ENCODE data around the gene OR13H1.
"Not testable (repeated sequence)": the region's sequence is repeated elsewhere in the genome, so short reads cannot be mapped to it uniquely, and the experiment has no call there.

OR13H1 gene

GRCh38 chrX:131543774-131544173 is at the start of gene OR13H1:
OR13H1 (plus strand) TSS chrX:131544074; CDS start chrX:131544074, 0 bp downstream.
- DNase-seq, result no peak

DNA sequence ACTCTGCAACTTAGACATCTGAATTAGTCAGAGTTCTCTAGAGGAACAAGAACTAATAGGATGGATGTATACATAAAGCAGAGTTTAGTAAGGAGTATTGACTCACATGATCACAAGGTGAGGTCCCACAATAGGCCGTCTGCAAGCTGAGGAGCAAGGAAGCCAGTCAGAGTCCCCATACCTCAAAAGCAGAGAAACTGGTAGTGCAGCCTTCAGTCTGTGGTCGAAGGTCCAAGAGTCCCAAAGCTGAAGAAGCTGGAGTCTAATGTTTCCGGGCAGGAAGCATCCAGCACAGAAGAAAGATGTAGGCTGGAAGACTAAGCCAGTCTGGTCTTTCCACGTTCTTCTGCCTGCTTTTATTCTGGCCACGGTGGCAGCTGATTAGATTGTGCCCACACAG is 42.3 kb upstream of the OR13H1 start:
- DNase-seq, result not testable (repeated sequence)

DNA sequence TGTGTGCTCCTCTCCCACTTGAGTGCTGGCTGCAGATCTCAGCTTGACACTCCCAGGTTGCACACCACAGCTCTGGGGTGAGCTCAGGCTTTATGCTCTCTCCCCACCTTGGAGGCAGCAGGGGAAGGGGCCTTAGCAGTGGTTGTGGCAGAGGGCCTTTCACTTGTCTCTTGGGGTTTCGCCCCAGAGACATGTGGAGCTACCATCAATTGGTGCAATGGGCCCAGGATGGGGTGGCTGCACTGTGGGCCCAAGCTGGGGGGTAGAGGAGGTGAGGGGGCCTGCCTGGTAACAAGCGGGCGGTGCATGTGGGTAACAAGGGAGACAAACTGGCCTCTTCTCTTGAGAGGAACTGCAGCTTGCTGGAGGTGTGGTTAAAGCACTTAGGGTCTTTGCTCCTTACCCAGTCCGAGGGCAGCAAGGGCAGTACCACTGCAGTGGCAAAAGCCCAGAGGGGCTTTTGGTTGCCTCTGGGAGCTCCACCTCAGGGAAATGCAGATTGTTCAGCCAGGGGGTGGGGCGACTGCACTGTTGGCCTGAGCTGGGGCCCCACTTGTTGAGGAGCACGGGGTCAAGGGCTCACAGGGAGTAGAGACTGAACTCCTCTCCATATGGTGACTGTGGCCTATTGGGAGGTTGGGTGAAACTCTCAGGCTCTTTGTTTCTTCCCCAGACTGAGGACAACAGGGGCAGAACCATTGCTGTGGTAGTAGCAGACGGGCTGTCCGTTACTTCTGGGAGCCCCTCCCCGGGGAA is 30.5 kb upstream of the OR13H1 start:
- DNase-seq, result no peak

DNA sequence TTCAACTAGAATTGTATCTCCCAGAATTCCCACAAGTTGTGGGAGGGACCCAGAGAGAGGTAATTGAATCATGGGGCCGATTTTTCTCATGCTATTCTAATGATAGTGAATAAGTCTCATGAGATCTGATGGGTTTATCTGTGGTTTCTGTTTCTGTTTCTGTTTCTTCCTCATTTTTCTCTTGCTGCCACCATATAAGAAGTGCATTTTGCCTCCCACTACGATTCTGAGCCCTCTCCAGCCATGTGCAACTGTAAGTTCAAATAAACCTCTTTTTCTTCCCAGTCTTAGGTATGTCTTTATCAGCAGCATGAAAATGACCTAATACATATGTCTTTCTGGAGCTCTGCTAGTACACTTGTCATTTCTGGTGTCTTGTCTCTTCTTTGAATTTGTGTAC is 22.1 kb upstream of the OR13H1 start:
- DNase-seq, result no peak

GRCh38 chrX:131544218-131544617 is 344 bp downstream of the OR13H1 start:
- no peak for DNase-seq

- DNase-seq, result no peak
Observed at GRCh38 chrX:131549011-131549410, 5.1 kb downstream of the OR13H1 start.

DNA sequence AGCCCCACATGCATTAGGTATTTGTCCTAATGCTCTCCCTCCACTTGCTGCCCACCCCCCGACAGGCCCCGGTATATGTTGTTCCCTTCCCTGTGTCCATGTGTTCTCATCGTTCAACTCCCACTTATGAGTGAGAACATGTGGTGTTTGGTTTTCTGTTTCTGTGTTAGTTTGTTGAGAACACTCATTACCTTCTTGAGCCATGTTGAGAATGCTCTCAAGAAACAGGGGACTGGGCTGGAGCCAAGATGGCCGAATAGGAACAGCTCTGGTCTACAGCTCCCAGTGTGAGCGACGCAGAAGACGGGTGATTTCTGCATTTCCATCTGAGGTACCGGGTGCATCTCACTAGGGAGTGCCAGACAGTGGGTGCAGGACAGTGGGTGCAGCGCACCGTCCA is 8.6 kb downstream of the OR13H1 start:
- not testable (repeated sequence) for DNase-seq

GRCh38 chrX:131558562-131558961 is 14.7 kb downstream of the OR13H1 start:
- DNase-seq, result no peak

GRCh38 chrX:131564553-131565229 is 20.8 kb downstream of the OR13H1 start:
- no peak for DNase-seq

DNA sequence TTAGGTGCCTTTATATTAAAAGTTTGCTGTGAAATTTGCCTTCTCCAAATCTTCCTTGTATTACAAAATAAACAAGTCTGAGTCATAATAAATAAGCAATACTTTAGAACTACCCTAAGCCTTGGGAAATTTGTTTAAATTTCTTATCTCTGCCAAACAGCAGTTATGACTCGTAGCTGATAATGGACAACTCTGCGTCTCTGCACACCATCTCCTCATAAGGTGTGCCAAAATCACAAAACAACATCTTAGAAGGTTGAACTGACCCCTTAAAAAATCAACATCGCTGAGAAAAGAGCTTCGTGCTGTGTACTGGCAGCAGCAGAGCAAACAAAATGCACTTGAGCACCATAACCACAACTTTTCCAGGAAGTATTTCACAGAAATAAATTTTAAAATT is 22.0 kb downstream of the OR13H1 start:
- DNase-seq, result no peak

DNA sequence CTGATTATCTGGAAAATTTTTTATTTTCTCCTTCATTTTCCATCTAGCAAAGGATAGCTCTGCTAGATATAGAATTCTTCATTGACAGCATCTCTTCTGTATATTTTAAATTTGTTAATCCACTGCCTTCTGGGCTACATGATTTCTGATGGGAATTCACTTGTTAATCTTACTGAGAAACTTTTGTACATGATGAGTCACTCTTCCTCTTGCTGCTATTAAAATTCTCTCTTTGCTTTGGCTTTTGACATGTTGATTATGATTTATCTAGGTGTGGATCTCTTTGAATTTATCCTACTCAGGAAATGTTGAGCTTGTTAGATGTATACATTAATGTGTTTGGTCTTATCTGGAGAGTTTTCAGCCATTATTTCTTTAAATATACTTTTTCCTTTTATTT is 27.5 kb downstream of the OR13H1 start:
- DNase-seq, result no peak

GRCh38 chrX:131572372-131573014 is 28.6 kb downstream of the OR13H1 start:
- no peak for DNase-seq

GRCh38 chrX:131577413-131577812 is 33.5 kb downstream of the OR13H1 start:
- DNase-seq, result no peak

GRCh38 chrX:131577999-131578734 is 34.3 kb downstream of the OR13H1 start:
- no peak for DNase-seq

GRCh38 chrX:131578735-131579367 is 35.0 kb downstream of the OR13H1 start:
- not testable (repeated sequence) for DNase-seq

- no peak for DNase-seq
Observed at GRCh38 chrX:131588995-131589394, 45.1 kb downstream of the OR13H1 start.
